Epidermal melanocyte (primary cell): ENCODE data around the gene ZMYM1.
"Not testable (repeated sequence)": the region's sequence is repeated elsewhere in the genome, so short reads cannot be mapped to it uniquely, and the experiment has no call there.

Experiments used
- DNase-seq: peaks from one replicate; pipeline ENCODE4 v3.0.0; 2011; ENCODE audit warnings: low spot score; ENCODE audit not compliant: insufficient read length

ZMYM1 gene

GRCh38 chr1:35079003-35079930, at the start of gene ZMYM1:
Gene ZMYM1, plus strand, starts transcription at chr1:35079385. Its CDS starts 14,603 bp downstream, at chr1:35093988.
- peak; percentile 92 for DNase-seq

GRCh38 chr1:35029761-35030160, 49.4 kb upstream of the ZMYM1 start:
- no peak for DNase-seq

GRCh38 chr1:35030338-35030737, 48.8 kb upstream of the ZMYM1 start:
- DNase-seq = no peak

GRCh38 chr1:35030756-35031446, 48.3 kb upstream of the ZMYM1 start:
- DNase-seq = no peak

GRCh38 chr1:35032384-35032739, 46.8 kb upstream of the ZMYM1 start:
- no peak for DNase-seq

GRCh38 chr1:35033346-35033745, 45.8 kb upstream of the ZMYM1 start:
- DNase-seq = no peak

GRCh38 chr1:35036621-35037020, 42.6 kb upstream of the ZMYM1 start:
- DNase-seq = no peak

GRCh38 chr1:35037206-35037605, 42.0 kb upstream of the ZMYM1 start:
- DNase-seq = no peak

- no peak for DNase-seq
Measured at GRCh38 chr1:35038723-35039122, 40.5 kb upstream of the ZMYM1 start.

GRCh38 chr1:35043498-35043897, 35.7 kb upstream of the ZMYM1 start:
- no peak for DNase-seq

GRCh38 chr1:35044431-35044830, 34.8 kb upstream of the ZMYM1 start:
- no peak for DNase-seq

GRCh38 chr1:35046730-35047129, 32.5 kb upstream of the ZMYM1 start:
- no peak for DNase-seq

- DNase-seq = no peak
Measured at GRCh38 chr1:35047188-35047858, 31.9 kb upstream of the ZMYM1 start.

- no peak for DNase-seq
Measured at GRCh38 chr1:35049116-35049515, 30.1 kb upstream of the ZMYM1 start.

- DNase-seq = no peak
Measured at GRCh38 chr1:35053433-35053832, 25.8 kb upstream of the ZMYM1 start.

GRCh38 chr1:35054282-35054681, 24.9 kb upstream of the ZMYM1 start:
- DNase-seq = not testable (repeated sequence)

- not testable (repeated sequence) for DNase-seq
Measured at GRCh38 chr1:35058321-35058720, 20.9 kb upstream of the ZMYM1 start.

GRCh38 chr1:35058988-35059387, 20.2 kb upstream of the ZMYM1 start:
- DNase-seq = no peak

GRCh38 chr1:35062518-35063196, 16.5 kb upstream of the ZMYM1 start:
- no peak for DNase-seq

GRCh38 chr1:35064265-35064664, 14.9 kb upstream of the ZMYM1 start:
- DNase-seq = no peak

- DNase-seq = no peak
Measured at GRCh38 chr1:35069746-35070145, 9.4 kb upstream of the ZMYM1 start.
